Neural cell (in vitro differentiated cells): ENCODE data around the gene VDAC1.

Experiments
- EP300 ChIP-seq: fragments of 450-650 bp; conservative IDR thresholded peaks from 2 replicates; pipeline ENCODE4 v1.6.1; 2014; ENCODE audit warnings: antibody characterized with exemption, mild to moderate bottlenecking, moderate library complexity; ENCODE audit not compliant: poor library complexity, severe bottlenecking
- EZH2 ChIP-seq: fragments of 200-600, 300-800 bp; shearing (Covaris generic), sonication (generic); IDR thresholded peaks from 2 replicates; pipeline ENCODE4 v1.6.1; 2014; ENCODE audit warnings: antibody characterized with exemption, low read length, borderline replicate concordance, mild to moderate bottlenecking; ENCODE audit not compliant: insufficient read depth, poor library complexity, severe bottlenecking
- POLR2AphosphoS5 ChIP-seq: IDR thresholded peaks from 2 replicates; pipeline ENCODE4 v1.6.1; 2012
- RAD21 ChIP-seq: fragments of 450-650 bp; conservative IDR thresholded peaks from 2 replicates; pipeline ENCODE4 v1.6.1; 2014; ENCODE audit warnings: antibody characterized with exemption, mild to moderate bottlenecking, moderate library complexity
- SMC3 ChIP-seq: fragments of 450-650 bp; conservative IDR thresholded peaks from 2 replicates; pipeline ENCODE4 v1.6.1; 2014; ENCODE audit warnings: antibody characterized with exemption, mild to moderate bottlenecking, moderate library complexity; ENCODE audit not compliant: poor library complexity
- TAF1 ChIP-seq: IDR thresholded peaks from 2 replicates; pipeline ENCODE4 v1.6.1; 2012; ENCODE audit warnings: low read depth
- TF ChIP-seq, protein P1 (sequence below): fragments of 450-650 bp; IDR thresholded peaks from 2 replicates; pipeline ENCODE4 v1.5.1; 2014; ENCODE audit warnings: antibody characterized with exemption, mild to moderate bottlenecking, moderate library complexity; ENCODE audit not compliant: poor library complexity, severe bottlenecking
- TF ChIP-seq, protein P2 (sequence below): IDR thresholded peaks from 2 replicates; pipeline ENCODE4 v1.6.1; 2012; ENCODE audit warnings: borderline replicate concordance

DNA sequence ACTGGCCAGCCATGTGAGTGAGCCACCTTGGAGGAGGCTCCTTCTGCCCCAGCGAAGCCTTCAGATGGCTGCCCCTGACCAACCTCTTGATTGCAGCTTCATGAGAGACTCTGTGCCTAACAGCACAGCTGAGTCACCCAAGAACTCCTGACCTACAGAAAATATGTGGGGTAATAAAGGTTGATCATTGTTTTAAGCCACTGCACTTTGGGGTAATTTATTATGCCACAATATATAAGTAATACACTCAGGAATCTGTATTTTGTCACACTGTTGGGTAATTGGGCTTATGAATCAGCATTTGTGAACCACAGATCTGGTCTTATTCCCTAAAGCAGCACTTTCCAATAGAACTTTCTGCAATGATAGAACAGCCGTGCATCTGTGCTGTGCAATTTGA, 24.4 kb upstream of the VDAC1 start:
- TF ChIP-seq, protein P1, sequence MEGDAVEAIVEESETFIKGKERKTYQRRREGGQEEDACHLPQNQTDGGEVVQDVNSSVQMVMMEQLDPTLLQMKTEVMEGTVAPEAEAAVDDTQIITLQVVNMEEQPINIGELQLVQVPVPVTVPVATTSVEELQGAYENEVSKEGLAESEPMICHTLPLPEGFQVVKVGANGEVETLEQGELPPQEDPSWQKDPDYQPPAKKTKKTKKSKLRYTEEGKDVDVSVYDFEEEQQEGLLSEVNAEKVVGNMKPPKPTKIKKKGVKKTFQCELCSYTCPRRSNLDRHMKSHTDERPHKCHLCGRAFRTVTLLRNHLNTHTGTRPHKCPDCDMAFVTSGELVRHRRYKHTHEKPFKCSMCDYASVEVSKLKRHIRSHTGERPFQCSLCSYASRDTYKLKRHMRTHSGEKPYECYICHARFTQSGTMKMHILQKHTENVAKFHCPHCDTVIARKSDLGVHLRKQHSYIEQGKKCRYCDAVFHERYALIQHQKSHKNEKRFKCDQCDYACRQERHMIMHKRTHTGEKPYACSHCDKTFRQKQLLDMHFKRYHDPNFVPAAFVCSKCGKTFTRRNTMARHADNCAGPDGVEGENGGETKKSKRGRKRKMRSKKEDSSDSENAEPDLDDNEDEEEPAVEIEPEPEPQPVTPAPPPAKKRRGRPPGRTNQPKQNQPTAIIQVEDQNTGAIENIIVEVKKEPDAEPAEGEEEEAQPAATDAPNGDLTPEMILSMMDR = no peak
- TF ChIP-seq TAF1 (no peak), SMC3 (no peak), EP300 (no peak), EZH2 (no peak), RAD21 (no peak), POLR2AphosphoS5 (no peak)
- TF ChIP-seq, protein P2, sequence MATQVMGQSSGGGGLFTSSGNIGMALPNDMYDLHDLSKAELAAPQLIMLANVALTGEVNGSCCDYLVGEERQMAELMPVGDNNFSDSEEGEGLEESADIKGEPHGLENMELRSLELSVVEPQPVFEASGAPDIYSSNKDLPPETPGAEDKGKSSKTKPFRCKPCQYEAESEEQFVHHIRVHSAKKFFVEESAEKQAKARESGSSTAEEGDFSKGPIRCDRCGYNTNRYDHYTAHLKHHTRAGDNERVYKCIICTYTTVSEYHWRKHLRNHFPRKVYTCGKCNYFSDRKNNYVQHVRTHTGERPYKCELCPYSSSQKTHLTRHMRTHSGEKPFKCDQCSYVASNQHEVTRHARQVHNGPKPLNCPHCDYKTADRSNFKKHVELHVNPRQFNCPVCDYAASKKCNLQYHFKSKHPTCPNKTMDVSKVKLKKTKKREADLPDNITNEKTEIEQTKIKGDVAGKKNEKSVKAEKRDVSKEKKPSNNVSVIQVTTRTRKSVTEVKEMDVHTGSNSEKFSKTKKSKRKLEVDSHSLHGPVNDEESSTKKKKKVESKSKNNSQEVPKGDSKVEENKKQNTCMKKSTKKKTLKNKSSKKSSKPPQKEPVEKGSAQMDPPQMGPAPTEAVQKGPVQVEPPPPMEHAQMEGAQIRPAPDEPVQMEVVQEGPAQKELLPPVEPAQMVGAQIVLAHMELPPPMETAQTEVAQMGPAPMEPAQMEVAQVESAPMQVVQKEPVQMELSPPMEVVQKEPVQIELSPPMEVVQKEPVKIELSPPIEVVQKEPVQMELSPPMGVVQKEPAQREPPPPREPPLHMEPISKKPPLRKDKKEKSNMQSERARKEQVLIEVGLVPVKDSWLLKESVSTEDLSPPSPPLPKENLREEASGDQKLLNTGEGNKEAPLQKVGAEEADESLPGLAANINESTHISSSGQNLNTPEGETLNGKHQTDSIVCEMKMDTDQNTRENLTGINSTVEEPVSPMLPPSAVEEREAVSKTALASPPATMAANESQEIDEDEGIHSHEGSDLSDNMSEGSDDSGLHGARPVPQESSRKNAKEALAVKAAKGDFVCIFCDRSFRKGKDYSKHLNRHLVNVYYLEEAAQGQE = no peak
